Kidney (tissue), 14 donors: ENCODE results near the gene TBX20. TPM values are rescaled to one million over a fixed set of nuclear protein-coding genes. Genes with fewer than 3 reads are reported as not detected.

Experiments used
- DNase-seq, 5 donors: peaks; one replicate each; pipeline ENCODE4 v3.0.0-alpha.2; 2013 to 2020
- FAIRE-seq: peaks from 2 replicates; lab custom pipeline; 2012; peaks lifted over from hg19 to GRCh38; lab: Jason Lieb, UNC
- H3K27ac ChIP-seq, 2 donors: one replicate each; pipeline ENCODE4 v1.7.0; 2013; ENCODE audit warnings: low read depth in 2 of 2, low read length in 2 of 2, inconsistent platforms in 1 of 2
- H3K27me3 ChIP-seq: one replicate; pipeline ENCODE4 v1.7.1; 2013; ENCODE audit warnings: low read length, inconsistent platforms; ENCODE audit not compliant: control insufficient read depth, insufficient read depth
- H3K36me3 ChIP-seq, 3 donors: one replicate each; pipeline versions ENCODE4 v1.7.0 to v1.7.1; 2013; ENCODE audit warnings: low read length in 3 of 3, control low read depth in 1 of 3, inconsistent platforms in 1 of 3; ENCODE audit not compliant: insufficient read depth in 3 of 3, control insufficient read depth in 2 of 3
- H3K4me1 ChIP-seq, 3 donors: one replicate each; pipeline versions ENCODE4 v1.7.0 to v1.7.1; 2013; ENCODE audit warnings: low read length in 3 of 3, inconsistent platforms in 1 of 3, low read depth in 1 of 3; ENCODE audit not compliant: control insufficient read depth in 2 of 3, insufficient read depth in 2 of 3
- H3K4me3 ChIP-seq, 3 donors: one replicate each; pipeline versions ENCODE4 v1.7.0 to v1.8.1; 2013; ENCODE audit warnings: low read length in 3 of 3, control low read depth in 1 of 3, inconsistent platforms in 1 of 3
- H3K9ac ChIP-seq, 3 donors: one replicate each; pipeline versions ENCODE4 v1.7.0 to v1.7.1; 2013; ENCODE audit warnings: low read length in 3 of 3, control low read depth in 1 of 3, inconsistent platforms in 1 of 3
- H3K9me3 ChIP-seq, 3 donors: one replicate each; pipeline versions ENCODE4 v1.7.0 to v1.7.1; 2013; ENCODE audit warnings: low read length in 3 of 3, control low read depth in 1 of 3, inconsistent platforms in 1 of 3; ENCODE audit not compliant: control insufficient read depth in 2 of 3, insufficient read depth in 1 of 3
- CTCF ChIP-seq: IDR thresholded peaks from 3 replicates; pipeline ENCODE4 v1.5.1; 2012; ENCODE audit warnings: mild to moderate bottlenecking, moderate library complexity, borderline replicate concordance; ENCODE audit not compliant: insufficient read depth; ENCODE audit errors: extremely low read depth
- intact Hi-C: fragments of 100-400 bp; cut with DNase I; formaldehyde crosslinking; loops from one replicate; pipeline ENCODE4 v1.11.1; 2022
- polyA plus RNA-seq: library from polyadenylated mRNA; stranded (reverse); fragments of 350-450 nt; fragmentation: Illumina TruSeq; extraction: RNeasy Lipid Tissue Mini Kit (QIAGEN cat#74804); gene quantifications from one replicate; pipeline ENCODE4 v1.2.3, GENCODE V29; 2014; ENCODE audit warnings: low read depth, low replicate concordance; ENCODE audit not compliant: insufficient read depth
- total RNA-seq: library from RNA; stranded (reverse); fragmentation: NEBNext Ultra II Directional; extraction: Animal tissue kit (Norgen Biotek cat#: 25700); gene quantifications from one replicate; pipeline ENCODE4 v1.2.1, GENCODE V29; 2021
- donor health status: control.
- donor health status: control.
- donor health status: control.
- donor health status: control.
- donor health status: control.
- donor health status: DM: yes; HTN: yes; CAD: no.
- donor health status: Normal renal cell carcinoma (clear cell type).

Gene TBX20
- total and polyA plus RNA-seq, 2 donors from 2014 or later: not detected

- no peaks in the 10 kb centered on the region for H3K4me1 ChIP-seq
- H3K36me3 ChIP-seq: no peaks in the 10 kb centered on the region
- H3K9me3 ChIP-seq: no peaks in the 10 kb centered on the region
- intact Hi-C loops: no loop called here
- no peaks in the 10 kb centered on the region for H3K27me3 ChIP-seq
- no peak for TF ChIP-seq CTCF
- no peak overlapping the region for H3K4me3 ChIP-seq
- no peak overlapping the region for H3K27ac ChIP-seq
- H3K9ac ChIP-seq: no peak overlapping the region
- DNase-seq (no peak), FAIRE-seq (no peak)
Observed at GRCh38 chr7:35272246-35272645, 18.3 kb upstream of the TBX20 start.

- H3K9ac ChIP-seq: no peak overlapping the region
- no peak for TF ChIP-seq CTCF
- H3K27ac ChIP-seq: no peak overlapping the region
- no peaks in the 10 kb centered on the region for H3K9me3 ChIP-seq
- no peak for FAIRE-seq
- DNase-seq: no peak
- no peak overlapping the region for H3K4me3 ChIP-seq
- no peaks in the 10 kb centered on the region for H3K27me3 ChIP-seq
- H3K36me3 ChIP-seq: no peaks in the 10 kb centered on the region
- intact Hi-C loops: no loop called here
- H3K4me1 ChIP-seq: no peaks in the 10 kb centered on the region
Observed at GRCh38 chr7:35268953-35269352, 15.1 kb upstream of the TBX20 start.

DNA sequence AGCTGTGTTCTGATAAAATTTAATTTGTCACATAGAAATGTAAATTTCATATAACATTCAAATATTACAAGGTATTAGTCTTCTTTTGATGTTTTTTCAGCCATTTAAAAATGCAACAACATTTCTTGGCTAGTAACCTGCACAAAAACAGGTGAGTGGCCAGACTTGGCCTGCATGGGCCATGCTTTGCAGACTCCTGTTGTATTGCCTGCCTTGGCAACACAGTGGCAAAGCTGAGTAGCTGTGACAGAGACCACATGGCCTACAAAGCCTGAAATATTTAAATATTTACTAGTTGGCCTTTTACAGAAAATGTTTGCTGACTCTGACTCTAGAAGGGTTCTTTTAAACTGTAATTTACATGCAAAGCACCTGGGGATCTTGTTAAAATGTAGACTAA is 13.5 kb upstream of the TBX20 start:
- FAIRE-seq (no peak), DNase-seq (no peak)
- Histone ChIP-seq H3K4me3 (no peak overlapping the region), H3K36me3 (no peaks in the 10 kb centered on the region), H3K9ac (no peak overlapping the region), H3K27ac (no peak overlapping the region), H3K9me3 (no peaks in the 10 kb centered on the region), H3K27me3 (peaks cover 13% of the 10 kb centered on the region), H3K4me1 (no peaks in the 10 kb centered on the region)
- intact Hi-C loops: no loop called here
- no peak for TF ChIP-seq CTCF

GRCh38 chr7:35263396-35263795 is 9.5 kb upstream of the TBX20 start:
- DNase-seq: no peak
- Histone ChIP-seq H3K36me3 (no peaks in the 10 kb centered on the region), H3K27me3 (peaks cover 46% of the 10 kb centered on the region), H3K9ac (no peak overlapping the region), H3K4me3 (no peak overlapping the region), H3K9me3 (no peaks in the 10 kb centered on the region), H3K27ac (no peak overlapping the region), H3K4me1 (peaks cover 0 to 3% (median 0%) of the 10 kb centered on the region in 3 donors)
- intact Hi-C loops: no loop called here
- no peak for TF ChIP-seq CTCF
- FAIRE-seq: no peak
